Putamen (tissue), 1 donor: Measurements from ENCODE around the gene RPUSD2.

Source experiments
- DNase-seq: peaks from one replicate; pipeline ENCODE4 v3.0.0-alpha.2; 2016; ENCODE audit warnings: low spot score

The RPUSD2 gene

DNA sequence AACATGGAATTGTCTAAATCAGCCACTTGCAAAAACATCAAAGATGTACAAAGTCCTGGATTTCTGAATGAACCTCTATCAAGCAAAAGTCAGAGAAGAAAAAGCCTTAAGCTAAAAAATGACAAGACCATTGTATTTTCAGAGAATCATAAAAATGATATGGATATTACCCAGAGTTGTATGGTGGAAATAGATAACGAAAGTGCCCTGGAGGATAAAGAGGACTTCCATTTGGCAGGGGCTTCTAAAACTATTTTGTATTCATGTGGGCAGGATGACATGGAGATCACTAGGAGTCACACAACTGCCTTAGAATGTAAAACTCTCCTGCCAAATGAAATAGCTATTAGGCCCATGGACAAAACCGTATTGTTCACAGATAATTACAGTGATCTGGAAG is 54.3 kb downstream of the RPUSD2 start:
- DNase-seq: no peak
